GM12878 (cell line): Measurements from ENCODE around the gene HK1. TPM values are rescaled to one million over a fixed set of nuclear protein-coding genes. Genes with fewer than 3 reads are reported as not detected.

Experiments used
- ATAC-seq: fragments of 200-7000 bp; cut with Tn5 transposase; 3 replicates; pipeline ENCODE4 v1.9.1; 2020; ENCODE audit warnings: mild to moderate bottlenecking, moderate library complexity
- BruUV-seq: library from RNA; stranded (reverse); fragments of 400-500 nt; replicated peaks from 2 replicates; lab custom pipeline; 2021; lab: Mats Ljungman, UMichigan
- CTCF ChIA-PET: fragments of 300-600 bp; sonication (Branson Sonifier 250); formaldehyde crosslinking; extraction: SDS; loops from one replicate; lab custom pipeline; 2021; ENCODE audit warnings: inconsistent platforms; lab: Yijun Ruan, JAX
- POLR2A ChIA-PET: fragments of 350-600 bp; formaldehyde crosslinking; extraction: SDS; loops from one replicate; lab custom pipeline; 2021; ENCODE audit warnings: inconsistent platforms; lab: Charles Lee
- RAD21 ChIA-PET: fragments of 300-600 bp; sonication (Branson Sonifier 250); formaldehyde crosslinking; loops from one replicate; lab custom pipeline; 2023; ENCODE audit warnings: antibody characterized with exemption; ENCODE audit not compliant: unreplicated experiment; lab: Charles Lee
- SMC1A ChIA-PET: fragments of 300-600 bp; sonication (Branson Sonifier 250); formaldehyde crosslinking; loops from one replicate; lab custom pipeline; 2023; ENCODE audit not compliant: unreplicated experiment, uncharacterized antibody; lab: Charles Lee
- DNase-seq: peaks from one replicate; pipeline ENCODE4 v3.0.0-alpha.2; 2011; ENCODE audit warnings: low read depth, low spot score
- FAIRE-seq: peaks from 3 replicates; lab custom pipeline; 2011; peaks lifted over from hg19 to GRCh38; lab: Jason Lieb, UNC
- H2AFZ ChIP-seq: 2 replicates; pipeline ENCODE4 v1.6.0; 2011; ENCODE audit warnings: low read depth, low read length, control low read depth; ENCODE audit not compliant: control insufficient read depth
- H3K27ac ChIP-seq: 2 replicates; pipeline ENCODE4 v1.5.1; 2011; ENCODE audit warnings: control low read depth; ENCODE audit not compliant: control insufficient read depth, insufficient read depth
- H3K27me3 ChIP-seq, 2 experiments: replicated peaks in 1 of 2; 2 replicates each; pipeline versions ENCODE4 v1.6.0 to v1.6.1; 2011; ENCODE audit warnings: low read length in 1 of 2; ENCODE audit not compliant: control insufficient read depth in 2 of 2, insufficient read depth in 2 of 2
- H3K36me3 ChIP-seq, 2 experiments: 2 replicates each; pipeline ENCODE4 v1.5.1; 2011; ENCODE audit warnings: low read length in 1 of 2; ENCODE audit not compliant: control insufficient read depth in 2 of 2, insufficient read depth in 2 of 2
- H3K4me1 ChIP-seq: 2 replicates; pipeline ENCODE4 v1.6.1; 2011; ENCODE audit warnings: mild to moderate bottlenecking, low read length, moderate library complexity, mixed read lengths; ENCODE audit not compliant: control insufficient read depth, insufficient read depth
- H3K4me2 ChIP-seq: 2 replicates; pipeline ENCODE4 v1.6.0; 2011; ENCODE audit warnings: control low read depth; ENCODE audit not compliant: control insufficient read depth, insufficient read depth
- H3K4me3 ChIP-seq: fragments of 200-600 bp; sonication (generic); 2 replicates; pipeline ENCODE4 v1.5.1; 2016
- H3K79me2 ChIP-seq: 2 replicates; pipeline ENCODE4 v1.6.0; 2011; ENCODE audit warnings: low read length; ENCODE audit not compliant: control insufficient read depth, insufficient read depth
- H3K9ac ChIP-seq: 2 replicates; pipeline ENCODE4 v1.8.0; 2011; ENCODE audit warnings: low read length, control low read depth, mixed read lengths; ENCODE audit not compliant: control insufficient read depth, insufficient read depth
- H3K9me3 ChIP-seq: replicated peaks from 3 replicates; pipeline ENCODE4 v1.5.1; 2011; ENCODE audit warnings: mild to moderate bottlenecking, low read length; ENCODE audit not compliant: control insufficient read depth, insufficient read depth
- H4K20me1 ChIP-seq: 2 replicates; pipeline ENCODE4 v1.6.0; 2011; ENCODE audit not compliant: control insufficient read depth, insufficient read depth
- DPF2 ChIP-seq: fragments of 450-650 bp; IDR thresholded peaks from 2 replicates; pipeline ENCODE4 v1.6.1; 2017; ENCODE audit warnings: mild to moderate bottlenecking
- EED ChIP-seq: sonication (generic); IDR thresholded peaks from 2 replicates; pipeline ENCODE4 v1.6.1; 2016; ENCODE audit warnings: antibody characterized with exemption, low read depth
- EZH2 ChIP-seq: IDR thresholded peaks from 2 replicates; pipeline ENCODE4 v1.6.1; 2012; ENCODE audit warnings: low read depth, mild to moderate bottlenecking, control low read depth, inconsistent platforms, low read length, borderline replicate concordance; ENCODE audit not compliant: control insufficient read depth
- HCFC1 ChIP-seq: fragments of 150-350 bp; IDR thresholded peaks from 2 replicates; pipeline ENCODE4 v1.6.1; 2014; ENCODE audit warnings: low read length
- HDAC6 ChIP-seq: fragments of 200-600 bp; sonication (generic); IDR thresholded peaks from one replicate; pipeline ENCODE4 v1.8.0; 2017; ENCODE audit warnings: antibody characterized with exemption; ENCODE audit not compliant: unreplicated experiment
- JUNB ChIP-seq: IDR thresholded peaks from 2 replicates; pipeline ENCODE4 v1.6.1; 2016; ENCODE audit warnings: antibody characterized with exemption, mild to moderate bottlenecking
- SMARCA5 ChIP-seq: fragments of 450-650 bp; IDR thresholded peaks from 2 replicates; pipeline ENCODE4 v1.6.1; 2017; ENCODE audit warnings: mild to moderate bottlenecking
- TBL1XR1 ChIP-seq: IDR thresholded peaks from 2 replicates; pipeline ENCODE4 v1.6.1; 2012; ENCODE audit warnings: low read depth, low read length, improper control_type of control experiment
- ZNF384 ChIP-seq: IDR thresholded peaks from 2 replicates; pipeline ENCODE4 v1.6.1; 2012; ENCODE audit warnings: low read depth, mild to moderate bottlenecking, low read length, improper control_type of control experiment, borderline replicate concordance
- ZSCAN29 ChIP-seq: fragments of 450-650 bp; IDR thresholded peaks from 2 replicates; pipeline ENCODE4 v1.6.1; 2017; ENCODE audit warnings: mild to moderate bottlenecking, moderate library complexity
- WGBS: methylation state at CpG from one replicate; pipeline ENCODE4 v1.1.6; 2016; ENCODE audit warnings: low lambda C conversion rate; ENCODE audit not compliant: insufficient replicate concordance, insufficient coverage; ENCODE audit errors: missing lambda C conversion rate; 5-methylcytosine and 5-hydroxymethylcytosine counted together
- in situ Hi-C: fragments of 300-500 bp; cut with MboI; formaldehyde crosslinking; loops from 9 replicates; pipeline ENCODE4 v1.14.3; 2018; ENCODE audit warnings: mixed read lengths
- intact Hi-C: fragments of 100-400 bp; cut with micrococcal nuclease; formaldehyde crosslinking; loops from one replicate; pipeline ENCODE4 v1.14.2; 2022; ENCODE audit not compliant: unreplicated experiment
- polyA plus RNA-seq, 11 experiments: library from polyadenylated mRNA; depleted of rRNA in 4 of 11; unstranded in 6 of 11; stranded (reverse) in 5 of 11; fragments of >200 nt; fragmentation: Nextera tagmentation in 4 of 11; fragmentation: Illumina TruSeq in 1 of 11; extraction: Ambion mirVana in 4 of 11; extraction: Trizol in 1 of 11; gene quantifications; 1 replicate in 1 of 11; 2 replicates in 10 of 11; pipeline versions ENCODE4 v1.2.1 to v1.2.3, GENCODE V29; 2011 to 2016; ENCODE audit warnings: inconsistent platforms in 2 of 11, missing spikeins in 2 of 11, low read depth in 1 of 11
- total RNA-seq, 4 experiments: library from RNA; depleted of rRNA in 3 of 4; stranded (reverse); fragments of >200 nt in 3 of 4; fragmentation: Illumina TruSeq in 1 of 4; extraction: Trizol in 1 of 4; gene quantifications; 2 replicates each; pipeline versions ENCODE4 v1.2.1 to v1.2.3, GENCODE V29; 2013 to 2021

HK1 gene
- total and polyA plus RNA-seq, 10 of the 15 experiments (the other 5 are each of a cell fraction or from before 2014, with no cell fraction given) = 3.4 to 77.3 (median 46.6) TPM

- H4K20me1 ChIP-seq = no peaks in the 10 kb centered on the region
- RAD21 ChIA-PET = no interaction called here
- no peak overlapping the region for H3K4me2 ChIP-seq
- intact Hi-C loops (no loop called here), in situ Hi-C loops (no loop called here)
- SMC1A ChIA-PET = interaction anchor here (0.6 kb wide), 1 partner anchor 42 kb away, joined by 3 read pairs; no protein-coding TSS in a partner anchor
- H3K9me3 ChIP-seq = no peaks in the 10 kb centered on the region
- POLR2A ChIA-PET = interaction anchor here (0.5 to 1.1 kb wide), 2 partner anchors 43 to 67 kb away, joined by 3 to 5 read pairs; no protein-coding TSS in a partner anchor
- H3K36me3 ChIP-seq = peaks cover 7 to 31% of the 10 kb centered on the region in 2 experiments; a peak in 3 of 4 replicates
- no peaks in the 10 kb centered on the region for H3K27me3 ChIP-seq
- no peak for ATAC-seq
- H3K9ac ChIP-seq = no peak overlapping the region
- FAIRE-seq = no peak
- TF ChIP-seq JUNB (no peak), EED (no peak), ZNF384 (no peak), HCFC1 (no peak), ZSCAN29 (no peak), SMARCA5 (no peak), HDAC6 (no peak)
- H2AFZ ChIP-seq = no peak overlapping the region
- BruUV-seq = no TSS peak
- no peak overlapping the region for H3K27ac ChIP-seq
- no peak overlapping the region for H3K4me3 ChIP-seq
- CTCF ChIA-PET = no interaction called here
- H3K4me1 ChIP-seq = no peaks in the 10 kb centered on the region
- DNase-seq = no peak
- no peaks in the 10 kb centered on the region for H3K79me2 ChIP-seq
- WGBS = 83% methylated on average over 8 of the region's 8 CpGs
These were observed 82.4 kb downstream of the HK1 start for GRCh38 chr10:69360485-69361302.

DNA sequence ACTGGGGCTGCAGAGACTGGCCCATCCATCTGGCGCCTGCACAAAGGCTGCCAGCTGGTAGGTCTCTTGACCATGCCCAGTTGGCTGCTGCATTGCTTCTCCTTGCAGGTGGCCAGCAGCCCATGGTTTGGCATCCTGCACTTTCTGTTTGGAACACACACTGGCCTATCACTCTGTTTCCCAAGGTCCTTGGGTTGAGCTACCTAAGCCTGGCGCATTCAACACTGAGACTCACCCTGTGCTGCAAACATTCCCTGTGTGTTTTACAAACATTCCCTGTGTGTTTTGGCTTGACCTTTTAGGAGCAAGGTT lies 83.0 kb downstream of the HK1 start:
- no peaks in the 10 kb centered on the region for H3K79me2 ChIP-seq
- peaks cover 9 to 35% of the 10 kb centered on the region in 2 experiments; a peak in 3 of 4 replicates for H3K36me3 ChIP-seq
- no peak for TF ChIP-seq DPF2
- no peak for TF ChIP-seq EZH2
- TF ChIP-seq ZNF384 = no peak
- TF ChIP-seq TBL1XR1 = no peak
- no peaks in the 10 kb centered on the region for H3K4me1 ChIP-seq
- H3K4me2 ChIP-seq = no peak overlapping the region
- BruUV-seq = no TSS peak
- in situ Hi-C loops (no loop called here), intact Hi-C loops (no loop called here)
- ChIA-PET SMC1A (no interaction called here), POLR2A (no interaction called here), RAD21 (no interaction called here), CTCF (no interaction called here)
- H3K4me3 ChIP-seq = no peak overlapping the region
- H3K27ac ChIP-seq = no peak overlapping the region
- WGBS = 97% methylated on average over 2 of the region's 2 CpGs
- FAIRE-seq (no peak), ATAC-seq (no peak), DNase-seq (no peak)
- H3K9ac ChIP-seq = no peak overlapping the region
- H4K20me1 ChIP-seq = no peaks in the 10 kb centered on the region
- H2AFZ ChIP-seq = no peak overlapping the region
- no peaks in the 10 kb centered on the region for H3K9me3 ChIP-seq
- no peaks in the 10 kb centered on the region for H3K27me3 ChIP-seq
